H1 (cell line): ENCODE data around the gene CHRNG. TPM values are rescaled to one million over a fixed set of nuclear protein-coding genes. Genes with fewer than 3 reads are reported as not detected.

Source experiments
- CHD7 ChIP-seq: fragments of 300-600 bp; sonication (generic); IDR thresholded peaks from 2 replicates; pipeline ENCODE4 v1.7.1; 2012; ENCODE audit warnings: low read length, moderate library complexity, mild to moderate bottlenecking, inconsistent platforms; ENCODE audit not compliant: insufficient replicate concordance
- EP300 ChIP-seq, 2 experiments: IDR thresholded peaks; 1 replicate in 1 of 2; 2 replicates in 1 of 2; pipeline ENCODE4 v1.6.1; 2011 to 2012; ENCODE audit warnings: low read depth in 2 of 2, low read length in 2 of 2, mild to moderate bottlenecking in 2 of 2, borderline replicate concordance in 1 of 2, inconsistent platforms in 1 of 2, moderate library complexity in 1 of 2
- RAD21 ChIP-seq, 2 experiments: IDR thresholded peaks in 1 of 2; conservative IDR thresholded peaks in 1 of 2; 2 replicates each; pipeline ENCODE4 v1.6.1; 2011; ENCODE audit warnings: low read depth in 2 of 2, low read length in 2 of 2, improper control_type of control experiment in 1 of 2, inconsistent platforms in 1 of 2, mild to moderate bottlenecking in 1 of 2, moderate library complexity in 1 of 2
- polyA plus RNA-seq, 7 experiments: library from polyadenylated mRNA; depleted of rRNA in 3 of 7; stranded (reverse) in 5 of 7; unstranded in 2 of 7; fragments of >200 nt in 5 of 7; fragments of 200-250 nt in 2 of 7; gene quantifications; 1 replicate in 5 of 7; 2 replicates in 1 of 7; 4 replicates in 1 of 7; pipeline versions ENCODE4 v1.2.1 to v1.2.3, GENCODE V29; 2011 to 2013; ENCODE audit warnings: missing spikeins in 2 of 7, mixed read lengths in 2 of 7
- total RNA-seq: library from RNA; stranded (reverse); fragmentation: NEBNext Ultra II Directional; extraction: Animal tissue kit (Norgen Biotek cat#: 25700); gene quantifications from 2 replicates; pipeline ENCODE4 v1.2.1, GENCODE V29; 2021

CHRNG gene
- total and polyA plus RNA-seq, 2 of the 8 experiments (the other 6 are each of a cell fraction or from before 2014, with no cell fraction given): 0.05 TPM; not detected in 1

GRCh38 chr2:232501794-232502390, 37.6 kb upstream of the CHRNG start (continued):
- TF ChIP-seq CHD7 (no peak), RAD21 (IDR thresholded peaks at IDR 0.05 in 1 of 2, conservative IDR thresholded peaks at IDR 0.05 in 1 of 2; ENCODE audit: low read depth in 2 of 2, low read length in 2 of 2) (no peak), EP300 (IDR thresholded peaks at IDR 0.05; ENCODE audit: borderline replicate concordance in 1 of 2, low read depth in 2 of 2, low read length in 2 of 2) (no peak)
